Astrocyte (in vitro differentiated cells and primary cell): ENCODE results near the gene SETD1B.

Experiments
- CTCF ChIP-seq: IDR thresholded peaks from 2 replicates; pipeline ENCODE4 v1.5.1; 2011; ENCODE audit warnings: low read depth, mild to moderate bottlenecking, inconsistent platforms, low read length, moderate library complexity; ENCODE audit not compliant: insufficient read depth
- EZH2 ChIP-seq: IDR thresholded peaks from 2 replicates; pipeline ENCODE4 v1.6.1; 2012; ENCODE audit warnings: mild to moderate bottlenecking, low read length, inconsistent platforms; ENCODE audit not compliant: insufficient read depth

- TF ChIP-seq CTCF (no peak), EZH2 (no peak)
Measured at GRCh38 chr12:121801595-121802484, 2.0 kb upstream of the SETD1B start.
